A673 (cell line): ENCODE results near the gene CARF. TPM values are rescaled to one million over a fixed set of nuclear protein-coding genes. Genes with fewer than 3 reads are reported as not detected.
A peak's percentile ranks its signal among the peaks of the same experiment; 100 is the strongest.

Source experiments
- Bru-seq: library from RNA; stranded (reverse); fragments of 400-500 nt; gene quantifications from one replicate; lab custom pipeline; 2021; lab: Mats Ljungman, UMichigan
- BruChase-seq, 2 experiments: library from RNA; stranded (reverse); fragments of 400-500 nt; gene quantifications; one replicate each; lab custom pipeline; 2021; lab: Mats Ljungman, UMichigan
- BruUV-seq: library from RNA; stranded (reverse); fragments of 400-500 nt; replicated peaks from 2 replicates; lab custom pipeline; 2021; lab: Mats Ljungman, UMichigan
- CTCF ChIA-PET: fragments of 300-600 bp; sonication (Branson Sonifier 250); formaldehyde crosslinking; loops from one replicate; lab custom pipeline; 2022; ENCODE audit warnings: antibody characterized with exemption; lab: Charles Lee
- POLR2A ChIA-PET: fragments of 300-600 bp; sonication (Branson Sonifier 250); formaldehyde crosslinking; loops from one replicate; lab custom pipeline; 2022; ENCODE audit warnings: antibody characterized with exemption; ENCODE audit not compliant: low non-redundant PET; lab: Charles Lee
- DNase-seq: peaks from one replicate; pipeline ENCODE4 v3.0.0-alpha.2; 2015; ENCODE audit warnings: low spot score
- H3K27ac ChIP-seq: fragments of 200-600 bp; sonication (generic); 2 replicates; pipeline ENCODE4 v1.5.1; 2016; ENCODE audit warnings: mixed run types, low read depth, mild to moderate bottlenecking, mixed read lengths, antibody characterized with exemption, low read length; ENCODE audit not compliant: poor library complexity, severe bottlenecking
- H3K27me3 ChIP-seq: fragments of 200-600 bp; sonication (generic); replicated peaks from 2 replicates; pipeline ENCODE4 v1.6.1; 2017; ENCODE audit warnings: mixed run types, low read depth, mild to moderate bottlenecking, mixed read lengths, antibody characterized with exemption, low read length; ENCODE audit not compliant: insufficient read depth, poor library complexity
- H3K36me3 ChIP-seq: fragments of 200-600 bp; sonication (generic); 2 replicates; pipeline ENCODE4 v1.6.1; 2016; ENCODE audit warnings: mixed run types, mild to moderate bottlenecking, mixed read lengths, antibody characterized with exemption, low read length; ENCODE audit not compliant: insufficient read depth, poor library complexity, severe bottlenecking
- H3K4me1 ChIP-seq: fragments of 200-600 bp; sonication (generic); 2 replicates; pipeline ENCODE4 v1.6.1; 2017; ENCODE audit warnings: mixed run types, mild to moderate bottlenecking, mixed read lengths, antibody characterized with exemption, low read length; ENCODE audit not compliant: insufficient read depth, poor library complexity, severe bottlenecking
- H3K4me3 ChIP-seq: fragments of 200-600 bp; sonication (generic); 2 replicates; pipeline ENCODE4 v1.5.1; 2016; ENCODE audit warnings: low read depth, mixed run types, mild to moderate bottlenecking, mixed read lengths, low read length; ENCODE audit not compliant: poor library complexity, severe bottlenecking
- H3K9me3 ChIP-seq: fragments of 200-600 bp; sonication (generic); 2 replicates; pipeline ENCODE4 v1.6.1; 2016; ENCODE audit warnings: mixed run types, low read depth, mild to moderate bottlenecking, mixed read lengths, antibody characterized with exemption, low read length; ENCODE audit not compliant: poor library complexity, severe bottlenecking
- EZH2 ChIP-seq: fragments of 200-600 bp; sonication (generic); IDR thresholded peaks from 2 replicates; pipeline ENCODE4 v1.6.1; 2017; ENCODE audit warnings: borderline replicate concordance, low read depth, mild to moderate bottlenecking, mixed read lengths, antibody characterized with exemption, low read length; ENCODE audit not compliant: poor library complexity, severe bottlenecking
- intact Hi-C: fragments of 100-400 bp; cut with micrococcal nuclease; formaldehyde crosslinking; loops from one replicate; pipeline ENCODE4 v1.10.0; 2022; ENCODE audit not compliant: unreplicated experiment
- long read RNA-seq: library from polyadenylated mRNA; stranded (forward); transcript quantifications from one replicate; pipeline ENCODE4 v2.0.0, GENCODE V29; 2022
- total RNA-seq: library from RNA; stranded (reverse); gene quantifications from 2 replicates; pipeline ENCODE4 v1.2.3, GENCODE V29; 2021
- TF ChIP-seq, protein P1 (sequence below): fragments of 300-800, 200-600 bp; sonication (generic); conservative IDR thresholded peaks from 2 replicates; pipeline ENCODE4 v1.5.1; 2017; ENCODE audit warnings: low read depth, mild to moderate bottlenecking, antibody characterized with exemption, low read length, moderate library complexity, mixed read lengths

CARF gene, protein sequence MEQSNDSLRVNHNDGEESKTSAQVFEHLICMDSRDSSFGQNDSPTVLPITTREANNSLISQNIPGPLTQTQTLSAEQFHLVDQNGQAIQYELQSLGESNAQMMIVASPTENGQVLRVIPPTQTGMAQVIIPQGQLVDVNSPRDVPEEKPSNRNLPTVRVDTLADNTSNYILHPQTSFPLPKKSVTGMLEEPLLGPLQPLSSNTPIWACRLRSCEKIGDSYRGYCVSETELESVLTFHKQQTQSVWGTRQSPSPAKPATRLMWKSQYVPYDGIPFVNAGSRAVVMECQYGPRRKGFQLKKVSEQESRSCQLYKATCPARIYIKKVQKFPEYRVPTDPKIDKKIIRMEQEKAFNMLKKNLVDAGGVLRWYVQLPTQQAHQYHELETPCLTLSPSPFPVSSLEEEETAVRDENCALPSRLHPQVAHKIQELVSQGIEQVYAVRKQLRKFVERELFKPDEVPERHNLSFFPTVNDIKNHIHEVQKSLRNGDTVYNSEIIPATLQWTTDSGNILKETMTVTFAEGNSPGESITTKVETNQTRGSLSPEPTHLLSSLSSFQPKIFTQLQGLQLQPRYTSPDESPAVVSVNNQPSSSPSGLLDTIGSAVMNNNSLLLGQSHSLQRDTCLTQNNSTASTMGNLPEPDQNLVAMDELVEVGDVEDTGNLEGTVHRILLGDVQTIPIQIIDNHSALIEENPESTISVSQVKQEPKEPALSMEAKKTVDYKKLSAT
- total RNA-seq (5.1 and 7.1 TPM in 2 replicates), Bru-seq, nascent RNA (percentile 58 among the genes with signal in this experiment), BruChase-seq, experiment 1, labeled RNA remaining after a 2-hour chase (percentile 52 among the genes with signal in this experiment), BruChase-seq, experiment 2, labeled RNA remaining after a 6-hour chase (percentile 52 among the genes with signal in this experiment)
- long read RNA-seq, partial matches to known transcripts = 0 of 7 reads
- long read RNA-seq, other reads (novel, unspliced or antisense) = 6 of 7 reads

DNA sequence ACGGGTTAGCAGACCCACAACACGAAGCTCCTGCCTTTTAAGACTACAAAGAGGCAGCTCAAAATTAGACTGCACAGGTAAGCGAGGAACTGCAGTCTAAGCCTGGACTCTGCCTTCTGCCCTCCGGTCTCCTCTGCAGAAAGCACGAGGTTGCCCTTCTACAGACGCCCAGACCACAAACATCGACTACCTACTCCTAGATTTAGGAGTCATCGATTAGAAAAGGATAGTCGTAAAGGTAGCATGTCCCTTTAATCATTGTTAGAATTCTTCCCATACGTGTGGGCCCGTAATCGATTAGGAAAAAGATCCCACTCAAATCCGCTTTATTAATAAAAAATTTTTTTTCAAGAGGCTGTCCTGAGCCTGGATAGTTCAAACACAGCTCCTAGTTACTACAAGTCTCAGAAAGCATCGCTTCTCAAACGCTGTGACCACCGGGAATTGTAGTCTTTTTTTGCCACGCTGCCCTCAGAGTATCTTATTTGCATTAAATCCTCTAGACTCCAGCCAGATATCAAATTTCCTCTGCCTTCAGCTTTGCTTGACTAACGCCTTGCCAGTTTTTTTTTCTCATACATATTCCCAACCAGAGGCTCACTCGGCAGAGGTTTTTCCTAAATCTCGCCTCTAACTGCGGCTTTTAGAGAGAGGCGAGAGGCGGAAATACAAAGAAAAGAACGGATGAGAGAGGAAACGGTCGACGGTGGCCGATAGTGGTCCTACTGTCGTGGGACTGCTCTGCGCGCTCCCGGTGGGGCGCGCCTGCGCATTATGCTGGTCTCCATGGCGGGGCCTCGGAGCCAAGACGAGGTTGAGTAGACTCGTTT lies at the start of gene CARF, which contains the start of gene WDR12:
TSS of gene CARF (plus strand) at position 764 of the 830 bp plus-strand sequence. CDS start 29,628 bp downstream, outside the sequence.
TSS of gene WDR12 (minus strand) at position 162 of the 830 bp plus-strand sequence. CDS start 197 bp downstream, outside the sequence.
- Histone ChIP-seq H3K36me3 (no peaks in the 10 kb centered on the region), H3K27me3 (no peaks in the 10 kb centered on the region), H3K4me3 (peak within 1 kb of the TSS; percentile 75), H3K27ac (peak within 1 kb of the TSS; percentile 93), H3K9me3 (no peaks in the 10 kb centered on the region), H3K4me1 (no peaks in the 10 kb centered on the region)
- TF ChIP-seq, protein P1, sequence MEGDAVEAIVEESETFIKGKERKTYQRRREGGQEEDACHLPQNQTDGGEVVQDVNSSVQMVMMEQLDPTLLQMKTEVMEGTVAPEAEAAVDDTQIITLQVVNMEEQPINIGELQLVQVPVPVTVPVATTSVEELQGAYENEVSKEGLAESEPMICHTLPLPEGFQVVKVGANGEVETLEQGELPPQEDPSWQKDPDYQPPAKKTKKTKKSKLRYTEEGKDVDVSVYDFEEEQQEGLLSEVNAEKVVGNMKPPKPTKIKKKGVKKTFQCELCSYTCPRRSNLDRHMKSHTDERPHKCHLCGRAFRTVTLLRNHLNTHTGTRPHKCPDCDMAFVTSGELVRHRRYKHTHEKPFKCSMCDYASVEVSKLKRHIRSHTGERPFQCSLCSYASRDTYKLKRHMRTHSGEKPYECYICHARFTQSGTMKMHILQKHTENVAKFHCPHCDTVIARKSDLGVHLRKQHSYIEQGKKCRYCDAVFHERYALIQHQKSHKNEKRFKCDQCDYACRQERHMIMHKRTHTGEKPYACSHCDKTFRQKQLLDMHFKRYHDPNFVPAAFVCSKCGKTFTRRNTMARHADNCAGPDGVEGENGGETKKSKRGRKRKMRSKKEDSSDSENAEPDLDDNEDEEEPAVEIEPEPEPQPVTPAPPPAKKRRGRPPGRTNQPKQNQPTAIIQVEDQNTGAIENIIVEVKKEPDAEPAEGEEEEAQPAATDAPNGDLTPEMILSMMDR = no peak
- TF ChIP-seq EZH2 = no peak
- ChIA-PET CTCF (interaction anchor here (0.6 kb wide), 1 partner anchor 331 kb away, joined by 4 read pairs; no protein-coding TSS in a partner anchor), POLR2A (no interaction called here)
- DNase-seq = peak; percentile 96
- intact Hi-C loops = loop anchor here (1.0 kb wide), 1 partner anchor 103 kb away; the partner anchor contains the start of gene NBEAL1
- no TSS peak for BruUV-seq

- no peaks in the 10 kb centered on the region for H3K36me3 ChIP-seq
- POLR2A ChIA-PET = interaction anchor here (0.6 kb wide), 1 partner anchor 290 kb away, joined by 3 read pairs; no protein-coding TSS in a partner anchor
- TF ChIP-seq, protein P1 = peak; percentile 71
- no peak for TF ChIP-seq EZH2
- peak; percentile 75 for DNase-seq
- H3K27ac ChIP-seq = peak overlapping the region; percentile 76
- H3K4me1 ChIP-seq = peaks cover 5% of the 10 kb centered on the region
- H3K27me3 ChIP-seq = no peaks in the 10 kb centered on the region
- intact Hi-C loops = loop anchor here (5.0 kb wide), 2 partner anchors 233 to 283 kb away; no protein-coding TSS in a partner anchor
- peak overlapping the region; percentile 84 for H3K4me3 ChIP-seq
- no peaks in the 10 kb centered on the region for H3K9me3 ChIP-seq
- BruUV-seq = TSS peak; percentile 22
- CTCF ChIA-PET = interaction anchor here (0.5 to 0.6 kb wide), 3 partner anchors 39 to 283 kb away, joined by 3 to 4 read pairs (median 4); no protein-coding TSS in a partner anchor
Measured at GRCh38 chr2:202870431-202871299, 41.4 kb upstream of the CARF start.
